Stimulated activated naive CD4-positive, alpha-beta T cell (primary cell): ENCODE results near the gene B4GALNT2.
"Not testable (repeated sequence)": the region's sequence is repeated elsewhere in the genome, so short reads cannot be mapped to it uniquely, and the experiment has no call there.

Experiments used
- DNase-seq, 6 experiments: peaks; one replicate each; lab custom pipeline; 2025; lab: John Stamatoyannopoulos, UW

B4GALNT2 gene, protein sequence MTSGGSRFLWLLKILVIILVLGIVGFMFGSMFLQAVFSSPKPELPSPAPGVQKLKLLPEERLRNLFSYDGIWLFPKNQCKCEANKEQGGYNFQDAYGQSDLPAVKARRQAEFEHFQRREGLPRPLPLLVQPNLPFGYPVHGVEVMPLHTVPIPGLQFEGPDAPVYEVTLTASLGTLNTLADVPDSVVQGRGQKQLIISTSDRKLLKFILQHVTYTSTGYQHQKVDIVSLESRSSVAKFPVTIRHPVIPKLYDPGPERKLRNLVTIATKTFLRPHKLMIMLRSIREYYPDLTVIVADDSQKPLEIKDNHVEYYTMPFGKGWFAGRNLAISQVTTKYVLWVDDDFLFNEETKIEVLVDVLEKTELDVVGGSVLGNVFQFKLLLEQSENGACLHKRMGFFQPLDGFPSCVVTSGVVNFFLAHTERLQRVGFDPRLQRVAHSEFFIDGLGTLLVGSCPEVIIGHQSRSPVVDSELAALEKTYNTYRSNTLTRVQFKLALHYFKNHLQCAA

DNA sequence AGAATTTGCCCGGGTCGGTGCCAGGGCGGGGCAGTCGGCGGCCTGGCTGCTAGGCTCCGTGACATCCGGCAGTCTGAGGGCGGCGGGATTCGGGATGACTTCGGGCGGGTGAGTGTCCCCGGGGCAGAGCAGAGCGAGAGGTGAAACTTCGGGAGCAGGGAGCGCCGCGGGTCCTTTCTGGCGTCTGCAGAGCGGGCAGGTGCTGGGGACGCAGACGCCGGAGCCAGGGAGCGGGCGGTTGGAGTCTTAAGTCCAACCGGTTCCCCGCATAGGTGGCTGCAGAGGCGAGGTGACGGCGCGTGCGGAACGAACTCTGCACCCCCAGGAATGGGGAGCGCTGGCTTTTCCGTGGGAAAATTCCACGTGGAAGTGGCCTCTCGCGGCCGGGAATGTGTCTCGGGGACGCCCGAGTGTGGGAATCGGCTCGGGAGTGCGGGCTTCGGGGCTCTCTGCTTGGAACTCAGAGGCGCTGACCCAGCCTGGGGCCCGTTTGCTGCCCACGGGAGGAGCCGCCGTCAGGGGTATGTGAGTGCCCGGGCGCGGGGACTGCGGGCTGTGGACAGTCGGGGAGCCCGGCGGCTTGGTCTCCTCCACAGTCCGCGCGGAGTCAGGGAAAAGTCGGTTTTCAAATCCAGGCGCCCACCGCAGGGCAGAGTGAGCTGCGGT lies at the start of gene B4GALNT2:
Gene B4GALNT2, plus strand, starts transcription at position 71 of the 666 bp plus-strand sequence. Its CDS starts 24 bp downstream, at position 95.
- peak in 2 of 6 experiments; percentile 4 to 21 for DNase-seq

DNA sequence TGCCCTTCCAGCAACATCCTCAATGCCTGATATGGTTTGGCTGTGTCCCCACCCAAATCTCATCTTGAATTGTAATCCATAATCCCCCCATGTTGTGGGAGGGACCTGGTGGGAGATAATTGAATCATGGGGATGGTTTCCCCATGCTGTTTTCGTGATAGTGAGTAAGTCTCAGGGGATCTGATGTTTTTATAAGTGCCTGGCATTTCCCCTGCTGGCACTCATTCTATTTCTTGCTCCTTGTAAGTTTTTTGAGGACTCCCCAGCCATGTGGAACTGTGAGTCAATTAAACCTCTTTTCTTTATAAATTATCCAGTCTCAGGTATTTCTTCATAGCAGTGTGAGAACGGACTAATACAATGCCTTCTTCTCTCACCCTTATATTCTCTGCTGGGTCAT lies 47.5 kb upstream of the B4GALNT2 start:
- not testable (repeated sequence) for DNase-seq

DNA sequence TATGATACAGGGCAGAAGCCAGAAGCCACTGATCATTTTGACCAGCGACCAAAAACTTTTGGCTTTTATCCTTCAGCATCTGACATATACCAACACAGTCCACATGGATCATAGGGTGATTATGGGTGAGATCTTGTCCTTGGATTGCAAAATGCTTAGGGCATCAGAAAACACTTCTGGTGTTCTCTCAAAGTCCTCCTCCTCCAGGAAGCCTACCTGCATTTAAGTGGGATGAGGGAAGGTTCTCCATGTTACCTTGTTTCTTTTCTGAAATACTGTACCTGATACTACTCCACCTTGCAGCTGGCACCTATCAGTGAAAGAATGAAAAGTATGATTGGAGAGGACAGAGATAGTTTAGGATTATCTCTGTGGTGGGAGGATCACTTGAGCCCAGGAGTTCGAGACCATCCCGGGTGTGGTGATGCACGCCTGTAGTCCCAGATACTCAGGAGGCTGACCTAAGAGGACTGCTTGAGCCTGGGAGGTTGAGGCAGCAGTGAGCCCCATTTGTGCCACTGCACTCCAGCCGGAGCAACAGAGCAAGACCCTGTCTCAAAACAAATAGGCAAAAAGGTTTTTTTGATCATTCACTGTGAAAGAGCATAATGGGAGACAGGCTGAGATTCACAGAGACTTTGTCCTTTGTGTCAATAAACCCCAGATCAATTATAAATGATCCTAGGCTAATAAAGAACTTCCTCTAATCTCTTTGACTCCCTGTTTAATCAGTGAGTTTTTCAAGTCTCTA lies 46.8 kb upstream of the B4GALNT2 start:
- no peak for DNase-seq

DNA sequence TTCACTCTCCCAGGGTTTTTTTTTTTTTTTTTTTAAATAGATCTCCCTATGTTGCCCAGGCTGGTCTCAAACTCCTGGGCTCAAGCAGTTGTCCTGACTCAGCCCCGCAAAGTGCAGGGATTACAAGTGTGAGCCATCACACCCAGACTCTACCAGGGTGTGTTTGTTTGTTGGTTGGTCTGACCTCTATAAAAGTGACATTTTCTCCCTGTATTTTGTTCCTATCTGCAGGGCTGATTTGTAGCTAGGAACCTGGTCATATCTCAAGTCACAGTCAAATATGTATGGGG lies 46.3 kb upstream of the B4GALNT2 start:
- DNase-seq: no peak

DNA sequence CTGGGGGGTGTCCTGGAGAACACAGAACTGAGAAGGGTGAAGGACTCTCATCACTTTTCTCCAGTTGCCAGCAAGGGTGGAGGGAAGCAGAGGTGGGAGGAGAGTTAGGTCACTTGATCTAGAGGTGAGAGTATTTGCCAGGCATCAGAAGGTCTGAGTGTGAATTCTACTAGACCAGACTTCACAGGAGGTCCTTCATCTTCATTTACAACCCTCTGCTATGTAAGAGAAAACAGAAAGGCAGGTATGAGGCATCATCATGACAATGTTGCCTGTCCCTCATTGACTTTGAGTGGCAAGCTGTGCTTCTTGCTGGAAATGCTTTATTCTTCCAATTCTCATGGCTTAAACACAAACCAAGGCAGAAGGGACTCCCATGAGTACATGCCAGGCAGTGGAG lies 45.9 kb upstream of the B4GALNT2 start:
- no peak for DNase-seq

DNA sequence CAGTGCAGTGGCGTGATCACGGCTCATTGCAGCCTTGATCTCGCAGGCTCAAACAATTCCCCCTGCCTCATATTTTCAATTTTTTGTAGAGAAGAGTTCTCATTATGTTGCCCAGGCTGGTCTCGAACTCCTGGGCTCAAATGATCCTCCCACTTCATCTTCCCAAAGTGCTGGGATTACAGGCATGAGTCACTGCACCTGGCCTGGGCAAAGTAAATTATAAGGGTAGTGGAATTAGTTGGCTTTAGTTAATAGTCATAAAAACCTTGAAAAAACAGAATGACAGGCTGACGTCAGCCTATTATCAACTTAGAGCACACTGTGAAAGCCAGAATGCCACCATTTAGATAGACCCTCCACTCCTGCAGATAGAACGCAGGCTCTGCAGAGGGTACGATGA lies 43.5 kb upstream of the B4GALNT2 start:
- DNase-seq: no peak

DNA sequence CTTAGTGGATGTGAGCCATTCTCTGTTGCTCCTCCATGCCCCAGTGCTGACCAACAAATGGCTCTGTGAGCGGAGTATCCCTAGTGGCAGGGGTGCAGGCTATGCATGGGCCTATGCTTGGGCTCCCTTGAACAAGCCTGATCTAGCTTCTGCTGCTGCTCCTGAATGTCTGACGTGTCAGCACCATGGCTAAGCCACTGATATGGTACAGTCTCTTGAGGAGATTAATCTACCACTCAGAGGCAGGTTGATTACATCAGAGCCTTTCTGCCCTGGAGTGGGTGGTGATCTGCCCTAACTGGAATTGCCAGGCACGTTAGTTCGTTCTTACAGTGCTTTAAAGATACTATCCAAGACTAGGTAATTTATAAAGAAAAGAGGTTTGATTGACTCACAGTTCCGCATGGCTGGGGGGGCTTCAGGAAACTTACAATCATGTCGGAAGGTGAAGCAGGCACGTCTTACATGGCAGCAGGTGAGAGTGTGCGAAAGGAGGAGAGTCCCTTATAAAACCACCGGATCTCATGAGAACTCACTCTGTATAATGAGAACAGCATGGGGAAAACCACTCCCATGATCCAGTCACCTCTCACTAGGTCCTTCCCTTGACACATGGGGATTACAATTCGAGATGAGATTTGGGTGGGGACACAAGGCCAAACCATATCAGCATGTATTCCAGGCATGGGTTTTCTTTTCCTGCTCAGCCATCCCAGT lies 41.5 kb upstream of the B4GALNT2 start:
- no peak for DNase-seq

DNA sequence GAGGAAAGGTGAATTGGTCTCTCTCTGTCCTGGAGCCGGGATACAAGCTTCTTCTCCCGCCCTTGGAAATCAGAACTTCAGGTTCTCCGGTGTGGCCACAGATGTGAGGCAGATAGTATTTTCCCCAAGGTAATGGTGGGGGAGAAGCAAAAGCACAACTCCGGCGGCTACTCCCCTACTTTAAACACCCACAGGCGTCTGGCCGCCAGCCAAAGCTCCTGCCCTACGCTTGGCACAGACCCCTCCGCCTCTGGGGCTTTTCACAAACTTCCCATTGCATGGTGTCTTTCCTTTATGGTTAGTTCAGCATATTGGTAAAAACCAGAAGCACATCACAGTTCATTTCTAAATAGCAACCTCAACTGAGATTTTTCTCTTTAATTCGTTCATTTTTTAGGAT lies 39.4 kb upstream of the B4GALNT2 start:
- no peak for DNase-seq

DNA sequence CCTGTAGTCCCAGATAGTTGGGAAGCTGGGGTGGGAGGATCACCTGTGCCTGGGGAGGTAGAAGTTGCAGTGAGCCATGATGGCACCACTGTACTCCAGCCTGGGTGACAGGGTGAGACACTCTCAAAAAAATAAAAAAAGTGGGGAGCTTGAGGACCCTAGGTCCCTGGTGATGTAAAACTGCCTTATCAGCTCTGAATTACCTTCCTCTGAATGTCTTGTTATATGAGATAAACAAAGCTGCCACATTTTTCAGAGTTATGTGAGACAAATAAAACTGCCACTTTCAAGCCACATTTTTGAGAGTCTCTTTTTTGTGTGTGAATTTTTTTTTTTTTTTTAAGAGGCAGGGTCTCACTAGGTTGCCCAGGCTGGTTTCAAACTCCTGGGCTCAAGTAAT lies 32.0 kb upstream of the B4GALNT2 start:
- DNase-seq: no peak

DNA sequence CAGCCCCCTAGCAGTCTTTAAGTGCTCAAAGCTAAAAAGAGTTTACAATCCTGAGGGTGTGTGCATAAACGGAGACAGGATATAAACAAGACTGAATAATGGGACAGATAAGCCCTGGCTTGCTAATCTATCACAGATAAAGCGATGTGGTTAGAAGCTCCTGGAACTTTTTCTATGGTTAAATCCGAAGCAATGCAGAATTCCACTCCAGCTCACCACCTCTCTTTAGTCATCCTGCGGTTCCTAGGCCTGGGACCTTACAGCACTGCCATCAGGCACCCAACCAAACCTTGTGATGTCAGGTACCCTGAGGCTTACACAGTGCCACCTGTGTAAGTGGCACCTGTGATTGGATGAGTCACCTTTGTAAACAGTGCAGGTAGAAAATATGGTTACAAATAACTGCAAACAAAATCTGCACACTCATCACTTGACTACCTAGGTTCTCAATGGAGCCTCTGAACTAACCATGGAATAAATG lies 31.5 kb upstream of the B4GALNT2 start:
- DNase-seq: no peak

DNA sequence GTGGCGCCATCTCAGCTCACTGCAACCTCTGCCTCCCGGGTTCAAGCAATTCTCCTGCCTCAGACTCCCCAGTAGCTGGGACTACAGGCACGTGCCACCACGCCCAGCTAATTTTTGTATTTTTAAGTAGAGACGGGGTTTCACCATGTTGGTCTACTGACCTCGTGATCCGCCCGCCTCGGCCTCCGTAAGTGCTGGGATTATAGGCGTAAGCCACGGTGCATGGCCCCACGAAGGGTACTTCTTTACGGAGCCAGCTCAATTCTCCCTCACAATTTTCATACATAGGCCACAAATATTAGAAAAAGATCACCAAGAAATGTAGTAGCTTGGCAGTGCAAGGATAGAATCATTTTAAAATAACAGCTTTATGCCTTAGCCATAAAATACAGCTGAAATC lies 29.2 kb upstream of the B4GALNT2 start:
- DNase-seq: not testable (repeated sequence)

DNA sequence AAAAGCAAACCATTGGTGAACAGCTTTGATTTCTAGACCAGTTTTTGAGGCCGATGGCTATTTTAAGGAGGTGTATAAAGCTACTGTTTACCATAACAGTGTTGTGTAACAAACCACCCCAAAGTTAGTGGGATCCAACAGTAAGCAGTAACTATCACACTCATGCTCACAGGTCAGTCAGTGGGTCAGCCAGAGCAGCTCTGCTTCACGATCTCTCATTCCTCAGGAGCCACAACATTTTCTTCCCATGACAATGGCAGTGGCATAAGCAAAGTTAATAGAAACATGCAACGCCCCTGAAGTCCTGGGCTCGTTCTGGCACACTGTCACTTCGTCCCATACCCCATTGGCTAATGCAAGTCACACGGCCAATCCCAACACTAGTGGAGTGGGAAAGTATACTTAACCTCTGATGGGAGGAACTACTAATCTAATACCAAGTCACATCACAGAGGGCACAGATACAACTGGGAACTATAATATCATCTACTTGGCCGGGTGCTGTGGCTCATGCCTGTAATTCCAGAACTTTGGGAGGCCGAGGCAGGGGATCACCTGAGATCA lies 28.0 kb upstream of the B4GALNT2 start:
- DNase-seq: no peak

DNA sequence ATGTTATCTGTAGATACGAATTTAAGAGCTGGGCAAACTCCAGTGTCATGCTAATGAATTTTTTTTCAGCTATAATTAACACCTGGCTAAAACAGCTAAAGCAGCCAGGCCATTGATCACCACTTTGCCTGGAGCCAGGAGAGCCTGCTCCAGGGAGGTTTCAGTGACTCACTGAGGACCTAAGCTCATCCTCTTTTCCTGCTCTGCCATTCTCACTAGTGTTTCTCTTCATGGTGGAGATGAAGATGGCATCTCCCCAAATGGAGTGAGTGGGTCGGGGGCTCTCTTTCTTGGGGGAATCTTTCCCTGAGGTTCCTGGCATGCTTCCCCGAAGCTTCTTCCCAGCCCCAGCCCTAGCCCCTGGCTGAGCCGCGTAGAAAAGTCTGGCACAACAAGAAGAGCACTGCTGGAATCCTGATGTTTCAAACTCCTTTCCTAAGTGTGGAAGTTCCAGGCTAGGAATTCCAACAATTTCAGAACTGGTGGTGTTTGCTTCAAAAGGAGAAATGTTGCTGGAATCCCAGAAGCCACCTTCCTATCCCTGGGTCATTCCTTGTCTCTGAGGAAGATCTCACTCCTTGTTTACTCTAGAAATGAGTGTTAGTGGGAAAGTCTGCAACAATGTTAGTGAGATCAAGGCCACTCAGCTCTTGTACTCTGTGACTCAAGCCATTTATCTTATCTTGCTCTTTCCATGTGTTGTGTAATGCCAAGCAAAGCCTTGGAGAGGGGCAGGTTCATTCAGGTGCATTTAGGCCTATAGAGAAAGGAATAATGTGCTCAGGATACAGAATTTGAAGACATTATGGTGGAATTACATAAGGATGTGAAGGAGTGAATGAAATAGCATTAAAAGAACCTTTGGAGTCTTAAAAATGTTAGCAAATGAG lies 26.0 kb upstream of the B4GALNT2 start:
- no peak for DNase-seq

DNA sequence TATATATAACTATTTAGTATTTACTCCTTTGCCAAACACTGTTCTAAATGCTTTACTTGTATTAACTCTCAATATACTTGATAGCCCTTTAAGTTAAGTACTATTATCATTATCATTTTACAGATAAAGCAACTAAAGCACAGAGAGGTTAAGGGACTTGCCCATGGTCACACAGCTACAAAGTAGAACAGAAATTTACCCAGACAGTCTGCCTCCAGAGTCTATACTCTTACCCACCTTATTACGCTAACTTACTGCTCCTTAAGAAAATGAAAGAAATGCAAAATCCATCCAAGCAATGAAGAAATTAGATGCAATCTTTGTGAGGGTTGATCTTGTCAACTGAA lies 25.4 kb upstream of the B4GALNT2 start:
- DNase-seq: no peak

DNA sequence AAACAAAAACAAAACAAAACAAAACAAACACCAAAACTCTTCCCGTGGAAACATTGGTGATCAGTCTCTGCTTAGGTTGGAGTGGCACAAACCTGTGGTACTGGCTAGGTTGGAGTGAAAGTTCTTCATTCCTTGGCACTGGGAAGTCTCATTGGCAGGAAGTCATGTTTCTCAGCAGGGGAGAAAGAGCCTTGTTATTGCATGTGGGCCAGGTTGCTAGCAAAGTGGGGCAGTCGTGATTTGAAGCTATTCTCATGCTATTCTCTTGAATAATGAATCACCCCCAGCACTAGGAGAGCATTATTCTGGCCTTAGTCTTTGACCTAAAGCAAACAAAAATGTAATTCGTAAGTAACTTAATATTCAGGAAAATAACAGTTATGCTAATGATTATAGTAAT lies 24.3 kb upstream of the B4GALNT2 start:
- no peak for DNase-seq

DNA sequence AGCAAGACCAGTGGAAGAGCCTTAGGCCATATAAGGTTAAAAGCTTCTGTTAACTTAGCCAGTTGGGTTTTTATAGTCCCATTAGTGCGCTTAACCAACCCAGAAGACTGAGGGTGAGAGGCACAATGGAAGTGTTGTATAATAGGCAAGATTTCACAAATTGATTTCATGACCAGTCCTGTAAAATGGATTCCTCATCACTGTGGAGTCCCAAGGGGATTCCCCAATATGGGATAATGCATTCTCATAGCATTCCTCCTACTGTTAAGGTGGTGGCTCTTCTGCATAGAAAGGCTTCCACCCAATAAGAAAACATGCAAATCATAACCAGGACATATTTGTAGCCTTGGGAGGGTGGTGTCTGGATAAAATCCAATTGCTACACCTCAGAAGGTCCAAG lies 22.1 kb upstream of the B4GALNT2 start:
- no peak for DNase-seq

DNA sequence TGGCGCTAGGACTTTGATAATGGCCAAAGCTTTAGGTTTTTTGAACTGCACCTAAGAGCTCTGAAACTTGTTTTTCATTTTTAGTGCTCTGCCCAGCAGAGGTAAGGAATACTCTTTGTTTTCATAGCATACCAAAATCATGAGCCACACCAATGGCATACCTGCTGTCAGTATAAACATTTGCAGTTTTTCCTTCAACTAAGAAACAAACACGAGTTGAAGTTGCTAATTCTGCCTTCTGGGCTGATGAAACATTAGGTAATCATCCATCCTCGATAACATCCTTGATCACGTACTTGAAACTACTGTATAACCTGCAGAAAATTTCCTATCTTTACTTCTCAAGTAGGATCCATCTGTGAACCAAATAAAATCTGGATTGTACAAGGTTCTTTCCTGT lies 20.6 kb upstream of the B4GALNT2 start:
- no peak for DNase-seq

DNA sequence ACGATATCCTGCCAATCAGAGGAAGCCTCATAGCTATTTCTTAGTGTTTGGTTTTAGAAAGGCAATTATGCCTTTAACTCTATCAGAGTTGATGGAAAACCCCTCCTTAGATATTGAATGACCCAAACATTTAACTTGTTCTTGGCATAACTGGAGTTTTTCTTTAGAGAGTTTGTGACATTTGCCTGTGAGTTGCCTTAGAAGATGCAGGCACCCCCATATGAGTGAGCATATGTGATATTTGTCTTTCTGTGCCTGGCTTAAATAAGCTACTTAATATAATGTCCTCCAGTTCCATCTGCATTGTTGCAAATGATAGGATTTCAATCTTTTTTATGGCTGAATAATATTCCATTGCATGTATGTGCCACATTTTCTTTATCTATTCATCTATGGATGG lies 19.6 kb upstream of the B4GALNT2 start:
- no peak for DNase-seq

DNA sequence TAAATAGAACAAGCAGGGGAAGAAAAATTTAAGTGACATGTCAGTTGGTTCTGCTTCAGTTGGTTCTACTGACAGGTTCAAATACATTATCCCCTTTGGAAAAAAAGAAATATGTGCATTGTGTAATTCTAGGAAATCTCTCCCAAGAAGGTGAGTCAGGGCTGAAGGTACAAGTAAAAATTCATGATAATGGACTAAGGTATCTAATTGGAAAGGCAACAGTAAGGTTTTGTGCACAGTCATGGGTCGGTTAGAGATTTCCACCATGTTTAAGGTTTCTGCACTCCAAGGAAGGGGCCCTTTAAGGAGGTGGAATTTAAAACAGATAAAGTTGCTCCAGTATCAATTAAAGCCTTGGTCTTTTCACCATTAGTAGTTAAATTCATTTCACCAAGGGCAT lies 17.9 kb upstream of the B4GALNT2 start:
- no peak for DNase-seq

DNA sequence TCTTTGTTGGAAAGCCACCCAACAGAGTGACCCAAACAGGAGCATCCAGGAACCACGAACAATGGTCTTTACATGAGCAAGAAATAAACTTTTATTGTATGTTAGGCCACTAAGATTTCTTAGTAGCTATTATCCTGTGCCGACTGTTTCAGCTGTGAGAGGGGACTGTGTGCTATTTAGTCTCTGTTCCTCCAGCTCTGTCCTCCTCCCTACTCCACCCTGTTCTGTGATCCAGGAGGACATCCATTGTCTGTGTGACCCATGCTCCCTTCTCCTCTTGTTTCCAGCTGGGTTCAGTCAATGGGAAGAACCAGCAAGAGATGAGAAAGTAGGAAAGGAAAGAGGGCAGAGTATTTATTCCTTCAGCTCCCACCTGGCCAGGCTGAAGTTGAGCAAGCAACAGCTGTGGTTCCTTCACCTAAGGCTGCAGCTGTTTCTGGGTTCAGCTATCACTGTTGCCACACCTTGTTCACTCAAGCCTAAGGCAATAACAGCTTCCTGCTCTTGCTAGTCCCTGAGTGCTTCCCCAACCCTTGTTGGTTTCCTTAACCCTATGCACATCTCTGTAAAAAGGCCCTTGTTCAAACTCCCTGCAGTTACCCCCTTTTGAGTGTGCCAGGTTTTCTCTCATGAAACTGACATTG lies 14.9 kb upstream of the B4GALNT2 start:
- no peak for DNase-seq
